HG03060 (cell line): ENCODE results near the gene NGEF.
"Not testable (repeated sequence)": the region's sequence is repeated elsewhere in the genome, so short reads cannot be mapped to it uniquely, and the experiment has no call there.

ENCODE experiments used
- ATAC-seq: cut with Tn5 transposase; IDR thresholded peaks from one replicate; pipeline ENCODE4 v1.9.1; 2021; ENCODE audit warnings: low read depth, moderate number of reproducible peaks; ENCODE audit not compliant: unreplicated experiment

NGEF gene

DNA sequence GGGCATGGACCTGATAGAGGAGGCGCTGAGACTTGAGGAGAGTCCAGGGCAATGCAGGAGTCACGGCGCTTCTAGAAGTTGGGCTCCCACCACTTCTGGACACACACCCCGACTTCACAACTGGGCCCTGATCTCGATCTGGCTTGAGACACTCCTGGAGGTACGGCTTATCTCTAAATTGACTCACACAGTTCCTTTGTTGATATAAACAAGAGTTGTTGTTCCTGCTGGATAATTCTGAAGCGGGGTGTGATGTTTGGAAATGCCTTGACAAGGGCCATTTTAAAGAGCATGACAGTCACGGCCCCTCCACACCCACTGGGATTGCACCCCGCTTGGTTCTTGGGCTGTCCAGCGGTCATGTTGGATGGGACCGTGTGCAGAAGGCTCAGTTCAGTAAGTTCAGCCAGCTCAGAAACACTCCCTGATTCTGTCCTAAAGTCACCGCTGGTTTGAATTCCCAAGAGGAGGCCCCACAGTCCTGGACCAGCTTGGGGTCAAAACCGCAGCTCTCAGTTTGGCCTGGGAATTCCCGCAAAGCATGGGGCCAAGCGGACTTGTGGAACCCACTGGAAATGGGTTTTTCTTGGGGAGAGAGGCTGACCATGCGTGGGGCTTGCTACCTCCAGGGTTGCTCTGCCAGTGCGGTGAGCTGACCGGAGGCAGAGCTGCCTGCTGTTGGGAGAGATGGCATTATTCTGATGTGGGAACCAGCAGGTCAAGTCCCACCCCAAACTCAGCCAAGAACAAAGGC lies 10.1 kb upstream of the NGEF start:
- no peak for ATAC-seq

- no peak for ATAC-seq
Measured at GRCh38 chr2:233022561-233022960, 9.5 kb upstream of the NGEF start.

GRCh38 chr2:233021771-233022170 lies 8.7 kb upstream of the NGEF start:
- no peak for ATAC-seq

- no peak for ATAC-seq
Measured at GRCh38 chr2:233020454-233020853, 7.4 kb upstream of the NGEF start.

DNA sequence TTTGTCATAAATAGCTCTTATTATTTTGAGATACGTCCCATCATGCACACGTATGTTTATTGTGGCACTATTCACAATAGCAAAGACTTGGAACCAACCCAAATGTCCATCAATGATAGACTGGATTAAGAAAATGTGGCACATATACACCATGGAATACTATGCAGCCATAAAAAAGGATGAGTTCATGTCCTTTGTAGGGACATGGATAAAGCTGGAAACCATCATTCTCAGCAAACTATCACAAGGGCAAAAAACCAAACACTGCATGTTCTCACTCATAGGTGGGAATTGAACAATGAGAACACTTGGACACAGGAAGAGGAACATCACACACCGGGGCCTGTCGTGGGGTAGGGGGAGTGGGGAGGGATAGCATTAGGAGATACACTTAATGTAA lies 6.6 kb upstream of the NGEF start:
- not testable (repeated sequence) for ATAC-seq

DNA sequence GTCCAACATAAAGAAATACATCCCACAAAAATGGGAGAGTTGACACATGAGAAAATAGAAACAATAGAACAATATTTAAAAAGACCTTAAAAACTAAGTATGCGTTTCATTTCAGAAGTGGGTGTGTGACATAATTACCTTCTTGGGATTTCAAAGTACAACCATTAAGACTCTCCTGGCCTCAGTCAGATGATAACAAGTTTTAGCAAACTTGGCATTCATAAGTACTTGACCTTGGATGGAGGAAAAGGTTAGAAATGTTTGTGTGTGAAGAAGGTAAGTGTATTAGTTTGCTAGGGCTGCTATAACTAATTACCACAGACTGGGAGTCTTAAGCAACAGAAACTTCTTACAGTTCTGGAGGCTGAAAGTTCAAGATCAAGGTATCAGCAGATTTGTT lies 4.9 kb upstream of the NGEF start:
- ATAC-seq = no peak

- ATAC-seq = no peak
Measured at GRCh38 chr2:233015019-233015645, 2.1 kb upstream of the NGEF start.

- ATAC-seq = no peak
Measured at GRCh38 chr2:233013650-233014049, 594 bp upstream of the NGEF start.

DNA sequence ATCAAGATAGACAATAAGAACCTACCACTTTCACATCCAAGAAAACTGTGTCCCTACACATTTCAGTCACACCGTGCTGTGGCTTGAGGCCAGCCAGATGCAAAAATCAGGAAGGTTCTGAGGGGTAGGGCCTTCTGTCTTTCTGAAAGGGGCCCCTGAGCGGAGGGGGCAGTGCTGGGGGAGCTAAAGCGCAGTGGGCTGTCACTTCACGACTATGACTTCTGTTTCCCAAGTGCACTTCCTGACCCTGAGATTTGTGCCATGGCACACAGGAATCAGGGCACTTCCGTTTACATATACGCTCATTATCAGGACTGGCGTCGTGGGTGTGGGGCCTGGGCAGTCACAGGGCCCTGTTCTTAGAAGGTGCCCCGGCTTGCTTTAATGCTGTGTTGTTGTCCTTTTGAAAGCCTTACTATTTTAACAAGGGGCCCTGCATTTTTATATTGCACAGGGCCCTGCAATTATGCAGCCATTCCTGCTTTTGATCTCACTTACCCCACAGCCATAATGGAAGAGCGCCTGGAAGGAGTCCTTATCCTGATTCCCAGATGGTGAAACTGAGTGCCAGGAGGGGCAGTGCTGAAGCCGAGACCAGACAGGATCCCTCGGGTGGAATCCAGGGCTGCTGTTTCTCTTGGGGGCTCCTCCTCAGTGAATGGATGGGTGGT lies 620 bp downstream of the NGEF start:
- no peak for ATAC-seq

- ATAC-seq = no peak
Measured at GRCh38 chr2:233011702-233012131, 1.3 kb downstream of the NGEF start.

- ATAC-seq = no peak
Measured at GRCh38 chr2:233011268-233011650, 1.8 kb downstream of the NGEF start.

- no peak for ATAC-seq
Measured at GRCh38 chr2:233010569-233011267, 2.3 kb downstream of the NGEF start.

- ATAC-seq = no peak
Measured at GRCh38 chr2:233009661-233010060, 3.4 kb downstream of the NGEF start.

- ATAC-seq = no peak
Measured at GRCh38 chr2:233007739-233008138, 5.3 kb downstream of the NGEF start.

DNA sequence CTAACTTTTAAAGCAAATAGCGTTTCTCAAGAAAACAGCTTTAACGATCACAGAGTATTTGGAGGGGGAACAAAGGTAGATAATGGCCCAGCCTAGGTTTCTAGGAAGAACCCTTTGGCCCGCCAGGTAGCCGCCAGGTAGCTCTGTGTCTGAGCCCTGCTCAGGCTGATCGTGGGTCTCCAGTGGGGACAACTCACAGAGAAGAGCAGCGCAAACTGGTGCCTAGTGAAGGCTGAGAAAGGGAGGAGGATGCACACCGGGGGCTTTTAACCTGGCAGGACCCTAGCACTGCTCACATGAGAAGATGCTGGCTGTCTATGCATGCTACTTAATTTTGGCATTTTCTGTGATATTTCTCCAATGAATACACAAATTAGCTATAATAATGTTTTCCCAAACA lies 5.8 kb downstream of the NGEF start:
- ATAC-seq = no peak

- ATAC-seq = no peak
Measured at GRCh38 chr2:233006648-233007047, 6.4 kb downstream of the NGEF start.

DNA sequence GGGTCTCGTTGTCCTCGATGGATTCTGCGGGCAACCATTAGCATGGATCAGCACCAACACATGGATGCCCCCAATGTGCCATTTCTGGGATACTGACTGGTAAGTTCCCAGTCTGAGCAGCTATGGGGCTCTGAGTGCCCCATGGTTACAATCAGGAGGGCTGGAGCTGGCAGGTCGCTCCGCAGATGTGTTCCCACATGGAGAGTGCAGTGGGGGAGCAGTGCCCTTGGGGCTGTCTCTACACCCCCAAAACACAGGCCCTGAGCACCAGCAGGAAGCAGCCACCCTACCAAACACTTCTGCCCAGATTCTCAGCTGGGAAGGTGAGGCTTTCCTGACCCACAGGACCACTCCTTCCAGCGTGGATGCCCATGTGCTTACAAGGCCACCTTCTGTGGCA lies 8.0 kb downstream of the NGEF start:
- ATAC-seq = no peak

DNA sequence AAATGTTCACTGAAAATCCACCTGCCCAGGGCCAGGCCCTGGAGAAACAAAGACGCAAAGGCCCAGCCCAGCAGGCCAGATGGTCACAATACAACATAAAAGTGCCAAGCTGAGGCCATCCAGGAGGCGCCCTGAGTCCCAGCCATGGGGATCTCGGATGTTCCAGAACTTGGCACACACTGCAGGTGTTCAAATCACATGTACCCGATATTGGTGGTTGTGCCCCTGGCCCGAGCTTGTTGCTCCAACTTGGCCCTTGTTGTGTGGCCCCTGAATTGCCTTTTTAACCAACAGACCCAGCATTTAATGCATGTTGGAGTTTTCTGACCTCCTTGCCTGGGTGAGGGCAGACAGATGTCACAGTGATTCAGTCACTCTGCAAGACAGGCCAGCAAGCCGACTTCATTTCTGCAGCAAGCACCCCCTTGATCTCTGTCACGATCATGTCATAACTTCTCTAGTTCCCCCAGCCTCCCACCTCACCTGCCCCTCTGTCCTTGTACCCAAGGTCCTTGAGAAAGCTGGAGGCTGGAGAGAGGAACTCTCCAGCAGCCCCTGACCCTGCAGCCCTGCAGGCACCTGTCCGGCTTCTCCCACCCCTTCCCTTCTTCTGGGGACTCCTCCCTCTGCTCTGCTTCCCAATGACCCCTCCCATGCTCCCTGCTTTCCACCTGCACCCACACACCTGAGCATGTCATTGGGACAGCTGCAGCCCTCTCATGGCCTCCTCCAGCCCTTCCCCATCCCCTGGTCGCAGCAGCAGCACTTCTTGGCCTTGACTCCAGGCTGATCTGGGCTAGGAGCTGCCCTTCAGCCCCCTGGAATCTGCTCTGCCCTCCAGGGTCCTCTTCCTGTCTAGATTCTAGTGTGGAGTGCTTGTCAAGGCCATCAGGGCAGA lies 9.1 kb downstream of the NGEF start:
- no peak for ATAC-seq

DNA sequence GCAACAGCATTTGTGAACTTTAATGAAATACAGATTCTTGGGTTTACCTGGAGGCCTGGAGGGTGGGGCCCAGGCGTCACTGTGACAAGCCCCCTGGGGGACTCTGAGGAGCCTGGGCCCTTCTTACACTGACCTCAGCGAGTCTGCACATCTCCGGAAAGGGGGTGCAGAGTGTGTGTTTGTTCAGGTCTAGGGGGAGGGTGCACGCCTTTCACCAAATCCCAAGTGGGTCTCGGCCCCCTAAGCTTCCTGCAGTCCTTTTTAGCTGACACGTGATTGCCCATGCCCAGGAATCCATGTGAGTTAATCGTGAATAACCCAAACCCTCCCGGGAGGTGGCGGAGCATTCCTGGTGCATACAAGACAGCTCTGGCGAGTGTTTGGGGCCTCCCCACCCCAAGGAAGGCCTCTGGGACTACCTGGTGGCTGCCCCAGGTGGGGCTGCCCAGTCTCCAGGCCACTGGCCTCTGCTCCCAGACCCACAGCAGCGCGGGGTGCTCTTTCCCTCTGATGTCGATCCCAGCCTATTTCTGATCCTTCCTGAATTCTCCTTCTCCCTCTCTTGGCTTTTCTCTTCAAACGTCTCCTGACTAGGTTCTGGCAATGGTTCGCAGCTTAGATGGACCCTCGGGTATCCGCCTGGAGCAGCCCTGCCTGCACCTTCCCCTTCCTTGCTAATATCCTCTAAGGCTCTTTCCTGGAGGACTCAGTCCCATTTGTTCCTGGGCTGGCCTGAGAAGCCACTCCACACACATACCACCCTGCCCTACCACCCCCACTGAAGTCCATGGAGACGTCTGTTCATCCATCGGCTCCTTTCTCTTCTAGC lies 10.0 kb downstream of the NGEF start:
- no peak for ATAC-seq
